ENCODE data around the gene RAD51.

Gene RAD51

GRCh38 chr15:40762919-40763800, 68.2 kb downstream of the RAD51 start:
- DNase-seq (ENCODE audit: low spot score): no peak

GRCh38 chr15:40763801-40764628, 69.0 kb downstream of the RAD51 start, which contains the start of gene GCHFR:
Gene GCHFR (plus strand): TSS chr15:40764068. CDS start chr15:40764181, 113 bp downstream.
- DNase-seq (ENCODE audit: low spot score): peak; percentile 90

GRCh38 chr15:40764629-40765103, 69.7 kb downstream of the RAD51 start:
- no peak for DNase-seq (ENCODE audit: low spot score)

GRCh38 chr15:40766194-40766815, 71.3 kb downstream of the RAD51 start:
- no peak for DNase-seq (ENCODE audit: low spot score)

GRCh38 chr15:40766906-40767837, 72.2 kb downstream of the RAD51 start:
- no peak for DNase-seq (ENCODE audit: low spot score)

GRCh38 chr15:40767838-40768500, 73.0 kb downstream of the RAD51 start:
- no peak for DNase-seq (ENCODE audit: low spot score)

GRCh38 chr15:40768521-40769273, 73.7 kb downstream of the RAD51 start:
- DNase-seq (ENCODE audit: low spot score): no peak

GRCh38 chr15:40769274-40770146, 74.5 kb downstream of the RAD51 start, which contains the start of gene C15orf62:
Gene C15orf62 (plus strand): TSS chr15:40769980. CDS start chr15:40770496, 516 bp downstream.
- no peak for DNase-seq (ENCODE audit: low spot score)

GRCh38 chr15:40770147-40770721, 75.3 kb downstream of the RAD51 start:
- no peak for DNase-seq (ENCODE audit: low spot score)

- DNase-seq (ENCODE audit: low spot score): no peak
Observed at GRCh38 chr15:40771242-40771641, 76.3 kb downstream of the RAD51 start.

GRCh38 chr15:40772014-40772413, 77.0 kb downstream of the RAD51 start:
- no peak for DNase-seq (ENCODE audit: low spot score)

- no peak for DNase-seq (ENCODE audit: low spot score)
Observed at GRCh38 chr15:40773496-40773895, 78.5 kb downstream of the RAD51 start.

GRCh38 chr15:40773902-40774301, 78.9 kb downstream of the RAD51 start:
- no peak for DNase-seq (ENCODE audit: low spot score)

- no peak for DNase-seq (ENCODE audit: low spot score)
Observed at GRCh38 chr15:40775007-40775406, 80.0 kb downstream of the RAD51 start.

- DNase-seq (ENCODE audit: low spot score): no peak
Observed at GRCh38 chr15:40775740-40776536, 81.0 kb downstream of the RAD51 start.

- peak; percentile 76 for DNase-seq (ENCODE audit: low spot score)
Observed at GRCh38 chr15:40776537-40777141, 81.7 kb downstream of the RAD51 start.

Data from AG08396 (cell line).